Stimulated activated CD8-positive, alpha-beta memory T cell treated with anti-CD3 and anti-CD28 coated beads, Interleukin-2, amount 100 ng/mL, for 1 hour (primary cell): Measurements from ENCODE around the gene COPZ2.
"Not testable (repeated sequence)": the region's sequence is repeated elsewhere in the genome, so short reads cannot be mapped to it uniquely, and the experiment has no call there.

Source experiments
- DNase-seq, 2 donors: peaks; one replicate each; pipeline ENCODE4 v3.0.0-alpha.2; 2020; ENCODE audit warnings: low read depth in 2 of 2

The COPZ2 gene

GRCh38 chr17:48006936-48007709, 30.5 kb downstream of the COPZ2 start:
- no peak for DNase-seq

GRCh38 chr17:48004983-48005382, 32.6 kb downstream of the COPZ2 start:
- no peak for DNase-seq

- no peak for DNase-seq
Measured at GRCh38 chr17:48003417-48004151, 34.0 kb downstream of the COPZ2 start.

- no peak for DNase-seq
Measured at GRCh38 chr17:48002916-48003416, 34.6 kb downstream of the COPZ2 start.

- no peak for DNase-seq
Measured at GRCh38 chr17:48002266-48002915, 35.2 kb downstream of the COPZ2 start.

- DNase-seq, result not testable (repeated sequence)
Measured at GRCh38 chr17:48001657-48002056, 35.9 kb downstream of the COPZ2 start.

GRCh38 chr17:48001197-48001596, 36.4 kb downstream of the COPZ2 start:
- no peak for DNase-seq

- DNase-seq, result no peak
Measured at GRCh38 chr17:47999582-47999981, 38.0 kb downstream of the COPZ2 start.

GRCh38 chr17:47998044-47998443, 39.6 kb downstream of the COPZ2 start:
- DNase-seq, result no peak

GRCh38 chr17:47997586-47997985, 40.0 kb downstream of the COPZ2 start:
- no peak for DNase-seq

GRCh38 chr17:47996201-47996600, 41.4 kb downstream of the COPZ2 start:
- DNase-seq, result no peak

- DNase-seq, result no peak
Measured at GRCh38 chr17:47995241-47995935, 42.2 kb downstream of the COPZ2 start.

- no peak for DNase-seq
Measured at GRCh38 chr17:47994724-47995123, 42.9 kb downstream of the COPZ2 start.

- DNase-seq, result no peak
Measured at GRCh38 chr17:47993964-47994363, 43.6 kb downstream of the COPZ2 start.

- DNase-seq, result no peak
Measured at GRCh38 chr17:47993031-47993564, 44.5 kb downstream of the COPZ2 start.

- DNase-seq, result no peak
Measured at GRCh38 chr17:47992216-47992615, 45.4 kb downstream of the COPZ2 start.

- no peak for DNase-seq
Measured at GRCh38 chr17:47990962-47991731, 46.5 kb downstream of the COPZ2 start.

GRCh38 chr17:47989700-47990099, 47.9 kb downstream of the COPZ2 start:
- no peak for DNase-seq

GRCh38 chr17:47989159-47989558, 48.4 kb downstream of the COPZ2 start:
- DNase-seq, result no peak

GRCh38 chr17:47988445-47988844, 49.2 kb downstream of the COPZ2 start:
- DNase-seq, result not testable (repeated sequence)
